Measurements from ENCODE around the gene CACNA1A. TPM values are rescaled to one million over a fixed set of nuclear protein-coding genes. Genes with fewer than 3 reads are reported as not detected.
"Not testable (repeated sequence)": the region's sequence is repeated elsewhere in the genome, so short reads cannot be mapped to it uniquely, and the experiment has no call there.

CACNA1A gene
- polyA plus RNA-seq, 3 donors = 0.58 to 2.2 (median 2.0) TPM

GRCh38 chr19:13398182-13398581 lies 108.1 kb downstream of the CACNA1A start:
- no peak overlapping the region for H3K27ac ChIP-seq (ENCODE audit: low read depth, low read length)
- 77 to 93% (median 91%) methylated on average over 4 of the region's 4 CpGs for WGBS, 3 donors

DNA sequence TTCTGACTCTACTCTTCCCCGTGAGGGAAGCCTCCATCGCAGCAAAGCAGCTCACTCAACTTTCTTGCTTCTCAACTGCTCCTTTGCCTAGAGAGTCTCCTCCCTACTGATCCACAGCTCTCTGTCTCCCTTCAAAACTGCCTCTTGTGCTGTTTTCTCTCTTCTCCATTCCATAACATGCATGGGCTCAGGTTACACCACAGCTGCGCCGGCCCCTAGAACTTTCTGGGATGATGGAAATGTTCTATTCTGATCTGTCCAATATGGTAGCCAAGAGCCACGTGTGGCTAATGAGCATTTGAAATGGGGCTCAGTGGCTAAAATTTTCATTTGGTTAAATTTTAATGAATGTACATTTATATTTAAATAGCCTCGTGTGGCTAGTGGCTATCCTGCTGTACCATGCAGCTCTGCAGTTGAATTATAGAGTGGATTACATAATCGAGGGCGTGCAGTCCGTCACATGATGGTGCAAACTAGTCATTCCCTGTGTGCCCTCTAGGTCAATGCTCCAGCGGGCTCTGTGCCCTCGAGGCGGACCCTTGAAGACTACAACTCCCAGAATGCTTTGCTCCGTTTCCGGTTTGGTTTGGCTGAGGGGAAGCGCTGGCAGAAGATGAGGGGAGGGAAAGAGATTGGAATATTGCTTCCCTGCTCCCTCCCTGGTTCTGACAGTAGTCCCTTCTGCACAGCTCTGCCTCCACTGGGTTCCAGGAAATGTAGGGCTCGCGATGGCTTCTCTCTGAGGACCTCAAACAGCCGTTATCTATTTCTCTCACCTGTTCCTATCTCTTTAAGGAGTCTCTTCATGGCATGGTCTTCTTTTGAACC lies 109.8 kb downstream of the CACNA1A start:
- no peak overlapping the region for H3K27ac ChIP-seq (ENCODE audit: low read depth, low read length)
- 25 to 32% (median 30%) methylated on average over 18 of the region's 18 CpGs for WGBS, 3 donors

DNA sequence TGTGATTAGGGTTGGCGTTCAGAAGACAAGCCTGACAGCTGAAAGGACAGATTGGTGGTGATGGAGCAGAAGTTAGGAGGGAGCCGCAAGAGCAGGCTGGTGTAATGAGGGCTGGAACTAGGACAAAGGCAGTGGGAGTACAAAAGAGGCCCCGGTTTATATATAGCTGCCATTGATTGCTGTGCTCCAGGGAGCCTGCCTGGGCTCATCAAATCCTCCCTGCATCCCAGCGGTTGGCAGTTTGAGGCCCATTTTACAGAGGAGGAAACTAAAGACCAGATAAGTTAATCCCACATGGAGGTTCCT lies 123.7 kb downstream of the CACNA1A start:
- WGBS, 3 donors = 54 to 67% (median 66%) methylated on average over 4 of the region's 4 CpGs
- no peak overlapping the region for H3K27ac ChIP-seq (ENCODE audit: low read depth, low read length)

GRCh38 chr19:13381827-13382632 lies 124.2 kb downstream of the CACNA1A start:
- H3K27ac ChIP-seq (ENCODE audit: low read depth, low read length) = no peak overlapping the region
- WGBS, 3 donors = 47 to 56% (median 51%) methylated on average over 9 of the region's 9 CpGs

DNA sequence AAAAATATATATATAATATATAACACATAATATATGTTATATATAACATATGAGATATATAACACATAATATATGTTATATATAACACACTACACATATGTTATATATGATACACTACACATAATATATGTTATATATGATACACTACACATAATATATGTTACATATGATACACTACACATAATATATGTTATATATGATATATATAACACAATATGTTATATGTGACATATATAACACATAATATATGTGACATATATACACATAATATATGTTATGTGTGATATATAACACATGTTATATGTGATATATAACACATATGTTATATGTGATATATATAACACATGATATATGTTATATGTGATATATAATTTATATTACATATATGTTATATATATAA lies 129.7 kb downstream of the CACNA1A start:
- no peak overlapping the region for H3K27ac ChIP-seq (ENCODE audit: low read depth, low read length)

DNA sequence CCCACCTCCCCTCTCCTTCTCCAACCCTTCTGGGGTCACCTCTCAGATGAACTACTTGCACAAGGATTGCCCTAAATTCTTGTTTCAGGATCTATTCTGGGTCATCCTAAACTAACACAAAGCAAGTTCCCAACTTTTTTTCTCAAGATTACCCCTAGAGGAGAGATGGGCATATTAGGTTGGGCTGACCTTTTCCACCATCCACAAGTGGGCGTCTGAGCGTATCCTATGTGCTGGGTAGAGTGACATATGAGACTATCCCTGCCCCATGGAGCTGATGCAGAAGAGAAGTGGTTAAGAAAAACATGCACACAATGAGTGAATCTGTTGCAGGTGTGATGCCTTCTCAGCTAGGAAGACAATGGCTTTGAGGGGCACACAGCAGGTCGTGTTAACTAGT lies 132.7 kb downstream of the CACNA1A start:
- 65 to 80% (median 73%) methylated on average over 3 of the region's 3 CpGs for WGBS, 3 donors

DNA sequence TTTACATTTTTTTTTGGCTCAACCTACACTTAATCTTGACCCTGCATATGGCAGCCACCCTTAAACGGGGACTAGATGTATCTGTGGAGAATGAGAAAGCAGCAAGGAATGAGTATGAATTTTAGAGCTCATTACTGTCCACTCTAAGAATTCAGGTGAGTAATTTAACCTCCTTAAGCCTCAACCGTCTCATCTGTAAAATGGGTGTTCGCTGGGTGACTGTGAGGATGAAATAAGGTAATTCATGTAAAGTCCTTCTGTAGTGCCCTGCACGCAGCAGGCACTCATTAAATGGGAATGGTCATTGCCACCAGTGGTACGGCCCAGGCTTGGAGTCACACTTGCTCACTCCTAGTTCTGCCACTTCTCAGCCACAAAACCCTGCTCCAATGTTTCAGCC lies 135.3 kb downstream of the CACNA1A start:
- H3K27ac ChIP-seq (ENCODE audit: low read depth, low read length) = no peak overlapping the region
- WGBS, 3 donors = 82 to 88% (median 87%) methylated on average over 5 of the region's 5 CpGs

More for the DNA sequence above, 132.7 kb downstream of the CACNA1A start:
- H3K27ac ChIP-seq (ENCODE audit: low read depth, low read length) = no peak overlapping the region

DNA sequence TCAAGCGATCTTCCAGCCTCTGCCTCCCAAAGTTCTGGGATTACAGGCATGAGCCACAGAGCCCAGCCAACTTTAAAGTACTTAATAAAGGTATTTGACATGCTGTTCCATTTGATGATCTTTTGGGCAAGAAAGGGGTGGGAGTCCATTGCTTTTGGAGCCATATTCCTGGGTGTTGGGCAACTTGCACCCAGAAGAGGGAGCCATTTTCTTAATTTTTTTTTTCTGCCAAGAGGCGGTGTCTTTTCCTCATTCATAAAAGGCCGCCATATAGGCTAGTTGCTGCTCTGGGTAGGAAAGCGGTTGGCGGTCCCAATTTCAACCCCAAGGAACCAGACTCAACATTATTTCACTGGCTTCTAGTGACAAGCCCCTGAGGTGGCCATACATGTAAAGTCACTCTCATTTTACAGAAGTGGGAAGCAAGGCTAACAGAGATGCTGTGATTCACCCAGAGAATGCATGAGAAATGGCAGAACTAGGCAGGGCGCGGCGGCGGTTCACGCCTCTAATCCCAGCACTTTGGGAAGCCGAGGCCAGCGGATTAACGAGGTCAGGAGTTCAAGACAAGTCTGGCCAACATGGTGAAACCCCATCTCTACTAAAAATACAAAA lies 139.6 kb downstream of the CACNA1A start:
- WGBS, 3 donors = 75 to 83% (median 83%) methylated on average over 13 of the region's 13 CpGs
- H3K27ac ChIP-seq (ENCODE audit: low read depth, low read length) = no peak overlapping the region

DNA sequence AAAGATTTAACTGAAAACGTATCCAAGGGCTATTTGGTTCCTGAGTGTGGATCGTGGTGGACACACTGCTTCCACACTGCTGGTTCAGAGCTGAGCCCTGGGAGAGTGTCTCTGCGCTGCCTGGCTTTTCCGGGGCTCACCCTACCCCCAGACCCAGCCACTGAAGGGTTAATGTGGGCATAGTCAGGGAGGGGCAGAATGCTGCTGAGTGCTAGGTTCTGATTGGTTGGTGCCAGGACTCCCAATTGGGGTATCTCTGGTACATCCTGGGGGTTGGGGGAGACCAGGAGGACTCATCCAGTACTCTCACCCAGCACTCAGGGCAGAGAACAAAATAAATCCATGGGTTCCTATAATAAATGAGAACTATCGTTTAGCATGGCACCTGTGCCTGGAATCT lies 142.3 kb downstream of the CACNA1A start:
- WGBS, 3 donors = 53 to 73% (median 71%) methylated on average over 5 of the region's 5 CpGs
- H3K27ac ChIP-seq (ENCODE audit: low read depth, low read length) = no peak overlapping the region

GRCh38 chr19:13363245-13363644 lies 143.0 kb downstream of the CACNA1A start:
- 34 to 54% (median 39%) methylated on average over 6 to 7 of the region's 7 CpGs for WGBS, 3 donors
- H3K27ac ChIP-seq (ENCODE audit: low read depth, low read length) = no peak overlapping the region

DNA sequence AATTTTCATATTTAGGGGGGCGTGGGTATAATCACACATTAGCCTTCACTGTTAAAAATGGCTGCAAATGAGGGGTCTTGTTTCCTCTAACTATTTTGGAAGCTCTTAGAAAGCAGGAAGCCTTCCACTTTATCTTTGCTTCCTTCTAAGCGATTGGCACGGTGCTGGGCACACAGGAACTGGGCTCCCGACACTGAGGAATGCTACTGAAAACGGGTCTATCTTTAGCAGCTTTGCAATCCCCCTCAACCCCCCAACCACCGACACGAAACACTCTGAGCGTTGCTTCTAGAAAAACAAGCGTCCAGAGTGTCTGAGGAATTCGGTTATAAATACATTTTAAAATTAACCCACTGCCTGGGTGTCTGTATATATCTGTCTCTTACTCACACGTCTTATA lies 143.6 kb downstream of the CACNA1A start:
- 55 to 59% (median 57%) methylated on average over 11 of the region's 11 CpGs for WGBS, 3 donors
- H3K27ac ChIP-seq (ENCODE audit: low read depth, low read length) = no peak overlapping the region

GRCh38 chr19:13361726-13362125 lies 144.6 kb downstream of the CACNA1A start:
- not testable (repeated sequence) for H3K27ac ChIP-seq (ENCODE audit: low read depth, low read length)
- WGBS, 3 donors = 74 to 80% (median 78%) methylated on average over 3 of the region's 3 CpGs

GRCh38 chr19:13356686-13357280 lies 149.5 kb downstream of the CACNA1A start:
- no peak overlapping the region for H3K27ac ChIP-seq (ENCODE audit: low read depth, low read length)
- 56 to 68% (median 65%) methylated on average over 9 of the region's 9 CpGs for WGBS, 3 donors

DNA sequence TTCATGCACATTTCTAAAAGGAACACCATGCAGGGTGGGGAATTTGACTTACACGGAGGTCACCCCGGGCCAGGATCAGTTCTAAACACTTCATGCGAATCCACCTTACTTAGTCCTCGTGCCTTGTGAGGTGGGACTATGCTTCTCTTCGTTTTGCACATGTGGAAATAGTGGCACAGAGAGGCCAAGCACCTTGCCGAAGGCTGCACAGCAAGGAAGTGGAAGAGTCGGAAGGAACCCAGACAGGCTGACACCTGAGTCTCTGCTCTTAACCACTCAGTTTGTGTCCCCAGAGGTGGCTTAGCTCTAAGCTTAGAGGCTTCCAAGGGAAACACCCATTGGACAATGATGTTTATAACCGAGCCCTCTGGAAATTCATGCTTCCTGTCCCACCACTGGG lies 150.1 kb downstream of the CACNA1A start:
- 73 to 82% (median 78%) methylated on average over 8 of the region's 8 CpGs for WGBS, 3 donors
- no peak overlapping the region for H3K27ac ChIP-seq (ENCODE audit: low read depth, low read length)

DNA sequence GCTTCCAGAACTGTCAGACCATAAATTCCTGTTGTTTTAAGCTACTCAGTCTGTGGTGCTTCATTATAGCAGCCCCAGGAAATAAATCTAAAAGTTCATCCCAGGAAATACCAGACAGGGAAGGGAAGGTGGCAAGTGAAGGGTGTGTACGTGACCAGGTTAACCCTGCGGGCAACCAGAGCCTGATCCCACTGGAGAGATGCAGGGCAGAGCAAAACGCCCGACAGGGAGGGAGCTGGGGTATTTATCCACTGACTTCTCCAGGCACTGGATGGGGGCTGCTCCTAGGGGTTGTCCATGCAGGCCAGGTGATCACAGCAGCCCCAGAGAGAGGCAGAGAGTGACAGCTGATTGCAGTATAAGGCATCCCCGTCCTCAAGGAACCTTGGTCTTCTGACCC lies 150.9 kb downstream of the CACNA1A start:
- H3K27ac ChIP-seq (ENCODE audit: low read depth, low read length) = no peak overlapping the region
- WGBS, 3 donors = 60 to 69% (median 61%) methylated on average over 5 of the region's 5 CpGs

DNA sequence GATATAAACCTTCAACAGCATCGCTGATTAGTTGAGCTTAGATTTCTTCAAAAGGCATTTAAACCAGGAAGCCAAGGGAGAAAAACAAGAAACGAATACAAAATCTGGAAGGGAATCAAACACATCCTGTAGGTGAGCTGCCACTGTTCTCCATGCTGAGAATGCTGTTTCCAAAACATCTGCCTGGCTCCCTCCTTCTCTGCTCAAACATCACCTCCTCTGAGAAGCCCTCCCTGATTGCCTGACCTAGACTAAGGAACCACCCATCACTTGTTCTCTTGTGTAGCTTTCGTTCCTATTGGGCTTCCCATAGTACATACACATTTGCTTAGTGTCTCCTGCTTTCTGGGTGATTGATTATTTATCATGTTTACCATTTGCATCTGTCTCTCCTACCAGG lies 152.7 kb downstream of the CACNA1A start:
- 61 to 78% (median 73%) methylated on average over 3 of the region's 3 CpGs for WGBS, 3 donors
- no peak overlapping the region for H3K27ac ChIP-seq (ENCODE audit: low read depth, low read length)

GRCh38 chr19:13350759-13351158 lies 155.5 kb downstream of the CACNA1A start:
- H3K27ac ChIP-seq (ENCODE audit: low read depth, low read length) = no peak overlapping the region
- WGBS, 3 donors = 74 to 89% (median 82%) methylated on average over 6 of the region's 6 CpGs

- 84 to 90% (median 87%) methylated on average over 4 of the region's 4 CpGs for WGBS, 3 donors
- H3K27ac ChIP-seq (ENCODE audit: low read depth, low read length) = no peak overlapping the region
Observed at GRCh38 chr19:13350072-13350471, 156.2 kb downstream of the CACNA1A start.

DNA sequence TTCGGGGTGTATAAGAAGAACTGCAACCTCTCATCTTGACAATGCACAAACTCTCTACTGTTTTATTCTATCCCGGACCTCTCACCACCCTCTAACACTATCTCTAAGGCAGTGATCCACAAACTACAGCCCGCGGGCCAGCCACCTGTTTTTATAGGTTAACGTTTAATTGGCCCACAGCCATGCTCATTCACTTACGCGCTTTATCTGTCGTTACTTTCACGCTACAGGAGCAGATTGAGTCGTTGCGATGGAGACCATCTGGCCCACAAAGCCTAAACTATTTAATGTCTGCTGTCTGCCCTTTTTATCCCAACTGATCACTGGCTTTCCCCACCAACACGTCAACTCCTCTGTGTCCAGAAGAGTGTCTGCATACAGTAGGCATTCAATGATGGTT lies 158.9 kb downstream of the CACNA1A start:
- no peak overlapping the region for H3K27ac ChIP-seq (ENCODE audit: low read depth, low read length)
- 69 to 78% (median 75%) methylated on average over 12 of the region's 12 CpGs for WGBS, 3 donors
